Measurements from ENCODE around the gene GTF2A1. TPM values are rescaled to one million over a fixed set of nuclear protein-coding genes. Genes with fewer than 3 reads are reported as not detected.

GTF2A1 gene
- total RNA-seq, 1 experiment from 2014 or later: 13.9 TPM

DNA sequence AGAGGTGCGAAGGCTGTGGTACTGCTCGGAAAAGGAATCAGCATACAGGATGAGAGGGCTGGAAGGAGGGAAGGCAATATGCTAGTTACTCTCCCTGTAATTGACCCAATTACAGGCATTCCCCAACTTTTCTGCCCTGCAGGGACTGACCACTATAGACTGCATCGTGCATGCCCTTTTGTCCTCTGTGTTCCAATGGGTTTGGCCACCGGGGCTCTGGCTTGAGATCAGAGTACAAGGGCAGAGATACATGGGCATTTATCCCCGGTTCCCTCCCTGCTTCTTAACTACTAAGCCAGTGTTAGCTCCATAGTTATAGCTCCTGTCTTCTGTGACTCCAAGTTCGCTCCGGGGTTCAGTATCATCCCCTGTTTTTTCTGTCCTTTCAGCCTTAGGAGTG, 59.7 kb downstream of the GTF2A1 start:
- no peak overlapping the region for H2AFZ ChIP-seq
- no peaks in the 10 kb centered on the region for H3K9me3 ChIP-seq (ENCODE audit: insufficient read depth, low read depth)
- TF ChIP-seq, protein P1, sequence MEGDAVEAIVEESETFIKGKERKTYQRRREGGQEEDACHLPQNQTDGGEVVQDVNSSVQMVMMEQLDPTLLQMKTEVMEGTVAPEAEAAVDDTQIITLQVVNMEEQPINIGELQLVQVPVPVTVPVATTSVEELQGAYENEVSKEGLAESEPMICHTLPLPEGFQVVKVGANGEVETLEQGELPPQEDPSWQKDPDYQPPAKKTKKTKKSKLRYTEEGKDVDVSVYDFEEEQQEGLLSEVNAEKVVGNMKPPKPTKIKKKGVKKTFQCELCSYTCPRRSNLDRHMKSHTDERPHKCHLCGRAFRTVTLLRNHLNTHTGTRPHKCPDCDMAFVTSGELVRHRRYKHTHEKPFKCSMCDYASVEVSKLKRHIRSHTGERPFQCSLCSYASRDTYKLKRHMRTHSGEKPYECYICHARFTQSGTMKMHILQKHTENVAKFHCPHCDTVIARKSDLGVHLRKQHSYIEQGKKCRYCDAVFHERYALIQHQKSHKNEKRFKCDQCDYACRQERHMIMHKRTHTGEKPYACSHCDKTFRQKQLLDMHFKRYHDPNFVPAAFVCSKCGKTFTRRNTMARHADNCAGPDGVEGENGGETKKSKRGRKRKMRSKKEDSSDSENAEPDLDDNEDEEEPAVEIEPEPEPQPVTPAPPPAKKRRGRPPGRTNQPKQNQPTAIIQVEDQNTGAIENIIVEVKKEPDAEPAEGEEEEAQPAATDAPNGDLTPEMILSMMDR (conservative IDR thresholded peaks at IDR 0.05): no peak
- no peak for TF ChIP-seq EZH2 (IDR thresholded peaks at IDR 0.05; ENCODE audit: low read depth)
- intact Hi-C loops (cut with micrococcal nuclease; ENCODE audit: unreplicated experiment): no loop called here
- H3F3A ChIP-seq (ENCODE audit: insufficient read depth, low read depth): no peaks in the 10 kb centered on the region
- H3K4me3 ChIP-seq: no peak overlapping the region
- H3K36me3 ChIP-seq (ENCODE audit: low read depth): no peaks in the 10 kb centered on the region
- POLR2A ChIA-PET (ENCODE audit: unreplicated experiment): no interaction called here
- no peaks in the 10 kb centered on the region for H3K79me2 ChIP-seq (ENCODE audit: low read depth)
- BruUV-seq (replicated peaks): no TSS peak
- no peak overlapping the region for H3K4me2 ChIP-seq
- H3K4me1 ChIP-seq (replicated peaks; ENCODE audit: insufficient read depth): no peaks in the 10 kb centered on the region
- H3K27ac ChIP-seq: no peak overlapping the region
- CTCF ChIA-PET: no interaction called here
- H3K27me3 ChIP-seq (ENCODE audit: insufficient read depth, low read depth): no peaks in the 10 kb centered on the region
- DNase-seq: no peak
- no peaks in the 10 kb centered on the region for H4K20me1 ChIP-seq (ENCODE audit: insufficient read depth)
- H3K9me2 ChIP-seq (ENCODE audit: insufficient read depth): no peaks in the 10 kb centered on the region

DNA sequence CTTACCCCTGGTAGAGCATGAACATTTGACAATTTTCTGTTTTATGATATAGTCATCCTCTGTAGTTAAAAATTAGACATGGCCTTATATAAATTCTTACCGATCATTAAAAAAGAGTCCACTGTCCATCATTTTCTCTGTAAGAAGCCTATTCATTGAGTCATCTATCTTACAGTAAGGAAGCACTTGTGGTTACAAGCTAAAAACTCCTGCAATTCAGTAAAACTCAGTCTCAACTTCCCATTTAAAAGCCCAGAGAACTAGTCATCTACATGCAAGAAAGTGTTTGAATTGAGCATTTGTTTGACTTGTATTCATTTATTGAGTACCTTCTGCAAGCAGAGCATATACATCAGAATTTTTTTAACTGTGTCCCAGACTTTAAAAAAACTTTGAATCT, 63.3 kb downstream of the GTF2A1 start:
- no TSS peak for BruUV-seq (replicated peaks)
- POLR2A ChIA-PET (ENCODE audit: unreplicated experiment): no interaction called here

DNA sequence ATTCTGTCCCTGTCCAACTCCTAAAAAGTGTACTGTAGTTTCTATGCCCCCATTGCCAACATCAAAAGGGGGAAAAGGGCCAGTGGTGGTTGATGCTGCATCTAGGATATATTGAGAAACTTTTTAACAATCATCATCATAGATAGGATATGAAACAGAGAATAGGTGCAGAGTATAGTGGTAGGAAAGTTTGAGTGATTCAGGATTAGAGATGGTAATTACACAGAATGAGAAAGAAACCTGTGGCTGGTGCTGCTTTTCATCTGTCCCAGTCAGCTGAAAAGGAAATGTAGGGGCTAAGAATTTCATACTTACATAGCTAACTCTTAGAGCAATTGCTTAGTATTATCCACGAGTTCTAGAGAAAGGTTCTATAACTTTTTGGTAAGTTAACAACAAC, 67.6 kb downstream of the GTF2A1 start:
- DNase-seq: no peak
- Histone ChIP-seq H4K20me1 (ENCODE audit: insufficient read depth) (no peaks in the 10 kb centered on the region), H3K9me3 (ENCODE audit: insufficient read depth, low read depth) (no peaks in the 10 kb centered on the region), H3K4me3 (no peak overlapping the region), H3K4me1 (replicated peaks; ENCODE audit: insufficient read depth) (no peaks in the 10 kb centered on the region), H3K36me3 (ENCODE audit: low read depth) (no peaks in the 10 kb centered on the region), H3K27me3 (ENCODE audit: insufficient read depth, low read depth) (no peaks in the 10 kb centered on the region), H2AFZ (no peak overlapping the region), H3K27ac (no peak overlapping the region), H3K79me2 (ENCODE audit: low read depth) (no peaks in the 10 kb centered on the region), H3K9me2 (ENCODE audit: insufficient read depth) (no peaks in the 10 kb centered on the region), H3F3A (ENCODE audit: insufficient read depth, low read depth) (no peaks in the 10 kb centered on the region), H3K4me2 (no peak overlapping the region)
- POLR2A ChIA-PET (ENCODE audit: unreplicated experiment): no interaction called here
- TF ChIP-seq, protein P1 (conservative IDR thresholded peaks at IDR 0.05): no peak
- TF ChIP-seq EZH2 (IDR thresholded peaks at IDR 0.05; ENCODE audit: low read depth): no peak
- BruUV-seq (replicated peaks): no TSS peak
- intact Hi-C loops (cut with micrococcal nuclease; ENCODE audit: unreplicated experiment): no loop called here
- CTCF ChIA-PET: no interaction called here

More for the DNA sequence above, 63.3 kb downstream of the GTF2A1 start:
- H3K9me3 ChIP-seq (ENCODE audit: insufficient read depth, low read depth): no peaks in the 10 kb centered on the region
- no peak overlapping the region for H3K4me3 ChIP-seq
- H2AFZ ChIP-seq: no peak overlapping the region
- no peaks in the 10 kb centered on the region for H3K9me2 ChIP-seq (ENCODE audit: insufficient read depth)
- no peaks in the 10 kb centered on the region for H4K20me1 ChIP-seq (ENCODE audit: insufficient read depth)
- no peak for DNase-seq
- CTCF ChIA-PET: no interaction called here
- H3K4me2 ChIP-seq: no peak overlapping the region
- no peaks in the 10 kb centered on the region for H3K36me3 ChIP-seq (ENCODE audit: low read depth)
- intact Hi-C loops (cut with micrococcal nuclease; ENCODE audit: unreplicated experiment): no loop called here
- no peak overlapping the region for H3K27ac ChIP-seq
- H3K4me1 ChIP-seq (replicated peaks; ENCODE audit: insufficient read depth): no peaks in the 10 kb centered on the region
- no peaks in the 10 kb centered on the region for H3K79me2 ChIP-seq (ENCODE audit: low read depth)
- no peaks in the 10 kb centered on the region for H3K27me3 ChIP-seq (ENCODE audit: insufficient read depth, low read depth)
- H3F3A ChIP-seq (ENCODE audit: insufficient read depth, low read depth): no peaks in the 10 kb centered on the region
- TF ChIP-seq EZH2 (IDR thresholded peaks at IDR 0.05; ENCODE audit: low read depth): no peak
- TF ChIP-seq, protein P1 (conservative IDR thresholded peaks at IDR 0.05): no peak

Measured in PC-9 (cell line).